Loucy (cell line): ENCODE data around the gene ANKRD10.

Experiments used
- CTCF ChIP-seq: fragments of 200-600 bp; sonication (generic); conservative IDR thresholded peaks from 2 replicates; pipeline ENCODE4 v1.5.1; 2014; ENCODE audit warnings: mild to moderate bottlenecking, antibody characterized with exemption, low read length
- EZH2phosphoT487 ChIP-seq: fragments of 200-600 bp; IDR thresholded peaks from 2 replicates; pipeline ENCODE4 v1.6.1; 2018; ENCODE audit warnings: antibody characterized with exemption, mild to moderate bottlenecking, moderate library complexity, borderline replicate concordance

GRCh38 chr13:110834572-110834971 lies 80.3 kb downstream of the ANKRD10 start:
- TF ChIP-seq CTCF = no peak
- no peak for TF ChIP-seq EZH2phosphoT487
